GM12875 (cell line): Measurements from ENCODE around the gene RAB35.

Experiments used
- H3K4me3 ChIP-seq: one replicate; pipeline ENCODE4 v1.5.1; 2011; ENCODE audit warnings: low read depth, low read length, control low read depth
- CTCF ChIP-seq: IDR thresholded peaks from 2 replicates; pipeline ENCODE4 v1.5.1; 2011; ENCODE audit warnings: low read depth, mild to moderate bottlenecking, control low read depth, inconsistent platforms, low read length, moderate library complexity, borderline replicate concordance; ENCODE audit not compliant: insufficient read depth

RAB35 gene

GRCh38 chr12:120092551-120093335 is 23.8 kb downstream of the RAB35 start:
- no peak overlapping the region for H3K4me3 ChIP-seq
- no peak for TF ChIP-seq CTCF

GRCh38 chr12:120091371-120092090 is 25.0 kb downstream of the RAB35 start:
- TF ChIP-seq CTCF, result no peak
- no peak overlapping the region for H3K4me3 ChIP-seq

GRCh38 chr12:120090626-120091295 is 25.8 kb downstream of the RAB35 start:
- TF ChIP-seq CTCF, result no peak
- no peak overlapping the region for H3K4me3 ChIP-seq

GRCh38 chr12:120090206-120090605 is 26.3 kb downstream of the RAB35 start:
- TF ChIP-seq CTCF, result no peak
- H3K4me3 ChIP-seq, result no peak overlapping the region

GRCh38 chr12:120089796-120090195 is 26.8 kb downstream of the RAB35 start:
- H3K4me3 ChIP-seq, result no peak overlapping the region
- no peak for TF ChIP-seq CTCF

- H3K4me3 ChIP-seq, result no peak overlapping the region
- TF ChIP-seq CTCF, result no peak
Observed at GRCh38 chr12:120089105-120089504, 27.4 kb downstream of the RAB35 start.
